Measurements from ENCODE around the gene ST6GAL1.

- TF ChIP-seq ESRRA (CRISPR knock-in tag; IDR thresholded peaks at IDR 0.05; ENCODE audit: low read depth) (no peak), ZNF644 (CRISPR knock-in tag; IDR thresholded peaks at IDR 0.05; ENCODE audit: low read depth) (no peak), RFX5 (IDR thresholded peaks at IDR 0.05; ENCODE audit: low read depth, low read length) (no peak), ZSCAN20 (CRISPR knock-in tag; IDR thresholded peaks at IDR 0.05; ENCODE audit: borderline replicate concordance) (no peak), MTA1 (CRISPR knock-in tag; IDR thresholded peaks at IDR 0.05; ENCODE audit: borderline replicate concordance) (no peak), NR2F1 (CRISPR knock-in tag; IDR thresholded peaks at IDR 0.05) (no peak)
- TF ChIP-seq, protein P1, sequence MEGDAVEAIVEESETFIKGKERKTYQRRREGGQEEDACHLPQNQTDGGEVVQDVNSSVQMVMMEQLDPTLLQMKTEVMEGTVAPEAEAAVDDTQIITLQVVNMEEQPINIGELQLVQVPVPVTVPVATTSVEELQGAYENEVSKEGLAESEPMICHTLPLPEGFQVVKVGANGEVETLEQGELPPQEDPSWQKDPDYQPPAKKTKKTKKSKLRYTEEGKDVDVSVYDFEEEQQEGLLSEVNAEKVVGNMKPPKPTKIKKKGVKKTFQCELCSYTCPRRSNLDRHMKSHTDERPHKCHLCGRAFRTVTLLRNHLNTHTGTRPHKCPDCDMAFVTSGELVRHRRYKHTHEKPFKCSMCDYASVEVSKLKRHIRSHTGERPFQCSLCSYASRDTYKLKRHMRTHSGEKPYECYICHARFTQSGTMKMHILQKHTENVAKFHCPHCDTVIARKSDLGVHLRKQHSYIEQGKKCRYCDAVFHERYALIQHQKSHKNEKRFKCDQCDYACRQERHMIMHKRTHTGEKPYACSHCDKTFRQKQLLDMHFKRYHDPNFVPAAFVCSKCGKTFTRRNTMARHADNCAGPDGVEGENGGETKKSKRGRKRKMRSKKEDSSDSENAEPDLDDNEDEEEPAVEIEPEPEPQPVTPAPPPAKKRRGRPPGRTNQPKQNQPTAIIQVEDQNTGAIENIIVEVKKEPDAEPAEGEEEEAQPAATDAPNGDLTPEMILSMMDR (CRISPR knock-in tag; IDR thresholded peaks at IDR 0.05) = no peak
- TF ChIP-seq, protein P2, sequence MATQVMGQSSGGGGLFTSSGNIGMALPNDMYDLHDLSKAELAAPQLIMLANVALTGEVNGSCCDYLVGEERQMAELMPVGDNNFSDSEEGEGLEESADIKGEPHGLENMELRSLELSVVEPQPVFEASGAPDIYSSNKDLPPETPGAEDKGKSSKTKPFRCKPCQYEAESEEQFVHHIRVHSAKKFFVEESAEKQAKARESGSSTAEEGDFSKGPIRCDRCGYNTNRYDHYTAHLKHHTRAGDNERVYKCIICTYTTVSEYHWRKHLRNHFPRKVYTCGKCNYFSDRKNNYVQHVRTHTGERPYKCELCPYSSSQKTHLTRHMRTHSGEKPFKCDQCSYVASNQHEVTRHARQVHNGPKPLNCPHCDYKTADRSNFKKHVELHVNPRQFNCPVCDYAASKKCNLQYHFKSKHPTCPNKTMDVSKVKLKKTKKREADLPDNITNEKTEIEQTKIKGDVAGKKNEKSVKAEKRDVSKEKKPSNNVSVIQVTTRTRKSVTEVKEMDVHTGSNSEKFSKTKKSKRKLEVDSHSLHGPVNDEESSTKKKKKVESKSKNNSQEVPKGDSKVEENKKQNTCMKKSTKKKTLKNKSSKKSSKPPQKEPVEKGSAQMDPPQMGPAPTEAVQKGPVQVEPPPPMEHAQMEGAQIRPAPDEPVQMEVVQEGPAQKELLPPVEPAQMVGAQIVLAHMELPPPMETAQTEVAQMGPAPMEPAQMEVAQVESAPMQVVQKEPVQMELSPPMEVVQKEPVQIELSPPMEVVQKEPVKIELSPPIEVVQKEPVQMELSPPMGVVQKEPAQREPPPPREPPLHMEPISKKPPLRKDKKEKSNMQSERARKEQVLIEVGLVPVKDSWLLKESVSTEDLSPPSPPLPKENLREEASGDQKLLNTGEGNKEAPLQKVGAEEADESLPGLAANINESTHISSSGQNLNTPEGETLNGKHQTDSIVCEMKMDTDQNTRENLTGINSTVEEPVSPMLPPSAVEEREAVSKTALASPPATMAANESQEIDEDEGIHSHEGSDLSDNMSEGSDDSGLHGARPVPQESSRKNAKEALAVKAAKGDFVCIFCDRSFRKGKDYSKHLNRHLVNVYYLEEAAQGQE (IDR thresholded peaks at IDR 0.05; ENCODE audit: borderline replicate concordance in 1 of 2, low read depth in 1 of 2, low read length in 2 of 2) = no peak
Observed at GRCh38 chr3:186994000-186994955, 64.0 kb downstream of the ST6GAL1 start.

Data from HepG2 (cell line).